GM19043 (cell line): ENCODE data around the gene RIPK3.

Experiments used
- ATAC-seq: cut with Tn5 transposase; IDR thresholded peaks from one replicate; pipeline ENCODE4 v1.9.1; 2021; ENCODE audit warnings: low read depth; ENCODE audit not compliant: unreplicated experiment

RIPK3 gene

GRCh38 chr14:24325041-24325530, 14.7 kb downstream of the RIPK3 start:
- ATAC-seq = no peak

- ATAC-seq = no peak
Measured at GRCh38 chr14:24324024-24324423, 15.8 kb downstream of the RIPK3 start.

GRCh38 chr14:24323341-24323740, 16.4 kb downstream of the RIPK3 start:
- no peak for ATAC-seq

GRCh38 chr14:24322672-24323071, 17.1 kb downstream of the RIPK3 start:
- no peak for ATAC-seq

- ATAC-seq = no peak
Measured at GRCh38 chr14:24321212-24321975, 18.4 kb downstream of the RIPK3 start.

GRCh38 chr14:24317141-24317928, 22.5 kb downstream of the RIPK3 start:
- ATAC-seq = no peak

GRCh38 chr14:24316597-24316950, 23.2 kb downstream of the RIPK3 start:
- no peak for ATAC-seq

GRCh38 chr14:24315807-24316596, 23.8 kb downstream of the RIPK3 start:
- ATAC-seq = no peak

GRCh38 chr14:24315243-24315806, 24.5 kb downstream of the RIPK3 start:
- ATAC-seq = no peak

- ATAC-seq = no peak
Measured at GRCh38 chr14:24314377-24315193, 25.2 kb downstream of the RIPK3 start.

GRCh38 chr14:24313913-24314312, 25.9 kb downstream of the RIPK3 start:
- no peak for ATAC-seq

- no peak for ATAC-seq
Measured at GRCh38 chr14:24312736-24313507, 26.9 kb downstream of the RIPK3 start.

GRCh38 chr14:24311837-24312615, 27.8 kb downstream of the RIPK3 start:
- ATAC-seq = no peak

- peak; percentile 64 for ATAC-seq
Measured at GRCh38 chr14:24310646-24311604, 28.9 kb downstream of the RIPK3 start, which contains the start of gene LTB4R. LTB4R (plus strand) TSS chr14:24311502; CDS start chr14:24315652, 4,150 bp downstream.

- ATAC-seq = no peak
Measured at GRCh38 chr14:24310265-24310645, 29.5 kb downstream of the RIPK3 start.

- no peak for ATAC-seq
Measured at GRCh38 chr14:24309538-24310264, 30.1 kb downstream of the RIPK3 start, which contains the start of gene LTB4R2. LTB4R2 (plus strand) TSS chr14:24310140; CDS start chr14:24310665, 525 bp downstream.
